SK-N-SH treated with all-trans-retinoic acid at 6 μM for 48 hours (cell line): ENCODE data around the gene KCNA2.
A peak's percentile ranks its signal among the peaks of the same experiment; 100 is the strongest.

Experiments used
- ATAC-seq: fragments of 200-7000 bp; cut with Tn5 transposase; 3 replicates; pipeline ENCODE4 v1.9.1; 2020; ENCODE audit warnings: mild to moderate bottlenecking, moderate library complexity
- ARNTL ChIP-seq: fragments of 450-650 bp; formaldehyde crosslinking; IDR thresholded peaks from 2 replicates; pipeline ENCODE4 v1.5.0; 2020; ENCODE audit warnings: low read depth, mild to moderate bottlenecking, moderate library complexity, borderline replicate concordance
- BACH2 ChIP-seq: fragments of 250-450 bp; sonication (Bioruptor Pico); IDR thresholded peaks from 2 replicates; pipeline ENCODE4 v1.9.0; 2021; ENCODE audit warnings: mild to moderate bottlenecking, borderline replicate concordance
- CSDC2 ChIP-seq: fragments of 250-450 bp; sonication (Bioruptor Pico); IDR thresholded peaks from 2 replicates; pipeline ENCODE4 v1.5.0; 2020; ENCODE audit warnings: mild to moderate bottlenecking, moderate library complexity
- ESRRG ChIP-seq: fragments of 250-450 bp; sonication (Bioruptor Pico); IDR thresholded peaks from 2 replicates; pipeline ENCODE4 v1.6.1; 2021; ENCODE audit warnings: mild to moderate bottlenecking
- GLIS3 ChIP-seq: fragments of 250-450 bp; sonication (Bioruptor Pico); IDR thresholded peaks from 2 replicates; pipeline ENCODE4 v1.5.0; 2020; ENCODE audit warnings: mild to moderate bottlenecking, moderate library complexity
- ISL1 ChIP-seq: fragments of 250-450 bp; sonication (Bioruptor Pico); IDR thresholded peaks from 2 replicates; pipeline ENCODE4 v2.1.2; 2022; ENCODE audit warnings: mild to moderate bottlenecking, moderate library complexity
- OSR1 ChIP-seq: fragments of 250-450 bp; sonication (Bioruptor Pico); IDR thresholded peaks from 2 replicates; pipeline ENCODE4 v1.8.0; 2022; ENCODE audit warnings: moderate library complexity, mild to moderate bottlenecking, inconsistent platforms
- PPARA ChIP-seq: fragments of 250-450 bp; sonication (Bioruptor Pico); IDR thresholded peaks from 2 replicates; pipeline ENCODE4 v1.5.0; 2020; ENCODE audit warnings: mild to moderate bottlenecking, borderline replicate concordance
- RARB ChIP-seq: fragments of 250-450 bp; sonication (Bioruptor Pico); IDR thresholded peaks from 2 replicates; pipeline ENCODE4 v1.8.0; 2021; ENCODE audit warnings: mild to moderate bottlenecking, moderate library complexity
- SNAI2 ChIP-seq: fragments of 250-450 bp; sonication (Bioruptor Pico); IDR thresholded peaks from 2 replicates; pipeline ENCODE4 v1.5.0; 2020; ENCODE audit warnings: mild to moderate bottlenecking, moderate library complexity
- TCF4 ChIP-seq: fragments of 250-450 bp; sonication (Bioruptor Pico); IDR thresholded peaks from 2 replicates; pipeline ENCODE4 v1.8.0; 2021; ENCODE audit warnings: mild to moderate bottlenecking, moderate library complexity, borderline replicate concordance
- TOX ChIP-seq: fragments of 250-450 bp; sonication (Bioruptor Pico); IDR thresholded peaks from 2 replicates; pipeline ENCODE4 v1.8.0; 2021; ENCODE audit warnings: mild to moderate bottlenecking, moderate library complexity, borderline replicate concordance
- ZC3H10 ChIP-seq: fragments of 250-450 bp; sonication (Bioruptor Pico); IDR thresholded peaks from 2 replicates; pipeline ENCODE4 v1.5.1; 2021; ENCODE audit warnings: mild to moderate bottlenecking, moderate library complexity
- ZFP3 ChIP-seq: fragments of 250-450 bp; sonication (Bioruptor Pico); IDR thresholded peaks from 2 replicates; pipeline ENCODE4 v1.5.0; 2020; ENCODE audit warnings: mild to moderate bottlenecking, moderate library complexity
- ZFP30 ChIP-seq: fragments of 450-650 bp; formaldehyde crosslinking; IDR thresholded peaks from 2 replicates; pipeline ENCODE4 v1.5.0; 2022; ENCODE audit warnings: mild to moderate bottlenecking, moderate library complexity
- ZNF8 ChIP-seq: fragments of 450-650 bp; formaldehyde crosslinking; IDR thresholded peaks from 2 replicates; pipeline ENCODE4 v1.5.0; 2020; ENCODE audit warnings: mild to moderate bottlenecking, moderate library complexity
- TF ChIP-seq, protein P1 (sequence below): fragments of 250-450 bp; sonication (Bioruptor Pico); IDR thresholded peaks from 2 replicates; pipeline ENCODE4 v1.8.0; 2020; ENCODE audit warnings: mild to moderate bottlenecking, moderate library complexity, borderline replicate concordance
- TF ChIP-seq, protein P2 (sequence below): fragments of 250-450 bp; sonication (Bioruptor Pico); IDR thresholded peaks from 2 replicates; pipeline ENCODE4 v1.5.1; 2020; ENCODE audit warnings: low read depth, mild to moderate bottlenecking, moderate library complexity
- TF ChIP-seq, protein P3 (sequence below): fragments of 250-450 bp; sonication (Bioruptor Pico); IDR thresholded peaks from 2 replicates; pipeline ENCODE4 v1.8.0; 2021; ENCODE audit warnings: low read depth, mild to moderate bottlenecking, moderate library complexity, borderline replicate concordance
- TF ChIP-seq, protein P4 (sequence below): fragments of 250-450 bp; sonication (Bioruptor Pico); IDR thresholded peaks from 2 replicates; pipeline ENCODE4 v1.5.0; 2020; ENCODE audit warnings: mild to moderate bottlenecking, moderate library complexity

KCNA2 gene

DNA sequence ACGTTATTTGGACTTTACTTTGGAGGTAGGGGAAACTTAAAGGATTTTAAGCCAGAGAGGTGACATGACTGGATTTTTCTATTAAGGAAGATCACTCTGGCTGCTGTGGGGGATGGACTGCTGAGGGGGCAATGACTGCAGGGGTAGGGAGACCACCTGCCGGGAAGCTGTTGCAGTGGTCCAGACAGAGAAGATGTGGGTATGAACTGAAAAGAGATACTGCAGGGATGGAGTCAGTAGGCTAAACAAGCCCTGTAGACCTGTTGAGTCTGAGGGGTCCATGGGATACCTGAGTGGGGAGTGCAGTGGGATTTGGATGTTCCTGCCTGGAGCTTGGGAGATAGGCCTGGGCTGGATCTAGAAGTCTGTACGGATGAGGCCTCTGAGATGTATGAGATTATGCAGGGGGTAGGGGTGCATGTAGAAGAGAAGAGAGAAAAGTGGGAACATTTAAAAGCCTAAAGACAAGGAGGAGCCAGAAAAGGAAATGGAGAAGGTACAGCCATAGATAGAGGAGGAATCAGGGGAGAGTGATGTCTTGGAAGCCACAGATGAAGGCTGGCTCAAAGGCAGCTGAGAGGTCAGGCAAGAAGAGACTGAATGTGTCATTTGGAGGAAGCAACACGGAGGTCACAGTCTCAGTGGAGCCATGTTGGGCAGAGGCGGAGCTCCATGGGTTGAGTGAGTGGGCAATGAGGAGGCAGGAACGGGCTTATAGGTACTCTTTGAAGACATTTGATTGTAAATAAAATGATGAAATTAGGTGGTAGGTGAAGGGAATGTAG, 25.9 kb upstream of the KCNA2 start:
- ATAC-seq, result no peak
- TF ChIP-seq PPARA (no peak), ZNF8 (CRISPR knock-in tag) (no peak), TOX (CRISPR knock-in tag) (no peak), RARB (CRISPR knock-in tag) (no peak), CSDC2 (CRISPR knock-in tag) (no peak), ZFP30 (CRISPR knock-in tag) (no peak), GLIS3 (CRISPR knock-in tag) (no peak), BACH2 (CRISPR knock-in tag) (no peak), ZC3H10 (CRISPR knock-in tag) (no peak)
- TF ChIP-seq, protein P1, sequence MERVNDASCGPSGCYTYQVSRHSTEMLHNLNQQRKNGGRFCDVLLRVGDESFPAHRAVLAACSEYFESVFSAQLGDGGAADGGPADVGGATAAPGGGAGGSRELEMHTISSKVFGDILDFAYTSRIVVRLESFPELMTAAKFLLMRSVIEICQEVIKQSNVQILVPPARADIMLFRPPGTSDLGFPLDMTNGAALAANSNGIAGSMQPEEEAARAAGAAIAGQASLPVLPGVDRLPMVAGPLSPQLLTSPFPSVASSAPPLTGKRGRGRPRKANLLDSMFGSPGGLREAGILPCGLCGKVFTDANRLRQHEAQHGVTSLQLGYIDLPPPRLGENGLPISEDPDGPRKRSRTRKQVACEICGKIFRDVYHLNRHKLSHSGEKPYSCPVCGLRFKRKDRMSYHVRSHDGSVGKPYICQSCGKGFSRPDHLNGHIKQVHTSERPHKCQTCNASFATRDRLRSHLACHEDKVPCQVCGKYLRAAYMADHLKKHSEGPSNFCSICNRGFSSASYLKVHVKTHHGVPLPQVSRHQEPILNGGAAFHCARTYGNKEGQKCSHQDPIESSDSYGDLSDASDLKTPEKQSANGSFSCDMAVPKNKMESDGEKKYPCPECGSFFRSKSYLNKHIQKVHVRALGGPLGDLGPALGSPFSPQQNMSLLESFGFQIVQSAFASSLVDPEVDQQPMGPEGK (CRISPR knock-in tag), result no peak
- TF ChIP-seq, protein P2, sequence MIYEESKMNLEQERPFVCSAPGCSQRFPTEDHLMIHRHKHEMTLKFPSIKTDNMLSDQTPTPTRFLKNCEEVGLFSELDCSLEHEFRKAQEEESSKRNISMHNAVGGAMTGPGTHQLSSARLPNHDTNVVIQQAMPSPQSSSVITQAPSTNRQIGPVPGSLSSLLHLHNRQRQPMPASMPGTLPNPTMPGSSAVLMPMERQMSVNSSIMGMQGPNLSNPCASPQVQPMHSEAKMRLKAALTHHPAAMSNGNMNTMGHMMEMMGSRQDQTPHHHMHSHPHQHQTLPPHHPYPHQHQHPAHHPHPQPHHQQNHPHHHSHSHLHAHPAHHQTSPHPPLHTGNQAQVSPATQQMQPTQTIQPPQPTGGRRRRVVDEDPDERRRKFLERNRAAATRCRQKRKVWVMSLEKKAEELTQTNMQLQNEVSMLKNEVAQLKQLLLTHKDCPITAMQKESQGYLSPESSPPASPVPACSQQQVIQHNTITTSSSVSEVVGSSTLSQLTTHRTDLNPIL, result no peak

DNA sequence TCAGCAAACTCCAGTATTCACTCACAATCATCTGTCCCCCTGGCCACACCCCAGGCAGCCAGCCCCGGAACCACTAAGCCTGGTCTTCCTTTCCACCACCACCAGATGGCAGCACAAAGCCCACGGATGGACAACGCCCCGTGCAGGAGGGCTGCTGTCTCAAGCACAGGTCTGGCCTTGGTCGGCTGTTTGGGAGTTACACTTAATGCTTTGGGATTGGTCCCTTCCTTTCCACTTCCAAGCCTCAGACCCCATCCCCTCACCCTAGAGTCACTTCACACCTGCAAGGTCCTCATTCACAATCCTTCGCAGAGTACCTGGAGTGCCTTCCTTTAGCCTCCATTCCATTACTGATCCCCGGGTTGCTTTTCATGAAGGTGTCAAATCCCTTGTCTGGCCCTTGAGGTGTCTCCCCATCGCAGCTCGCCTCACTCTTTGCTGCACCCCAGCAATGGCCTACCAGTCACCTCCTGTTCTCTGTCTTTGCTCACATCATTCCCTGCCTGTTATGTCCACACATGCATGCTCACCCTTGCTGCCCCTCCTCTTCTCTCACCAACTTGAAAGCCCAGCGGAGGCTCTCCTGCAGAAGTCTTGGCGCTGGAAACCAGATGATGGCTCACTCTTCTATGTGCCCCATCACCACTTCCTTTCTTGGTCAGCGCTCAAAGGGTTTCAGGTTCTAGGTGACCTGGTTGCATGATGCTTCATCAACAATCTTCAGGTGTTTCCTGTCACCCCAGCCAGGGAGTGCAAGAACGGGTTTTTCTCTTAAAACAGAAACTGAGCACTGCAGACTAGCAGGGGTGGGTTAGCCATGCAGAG, 24.9 kb upstream of the KCNA2 start:
- TF ChIP-seq ZFP3 (CRISPR knock-in tag) (no peak), ARNTL (no peak), ISL1 (CRISPR knock-in tag) (no peak), ESRRG (CRISPR knock-in tag) (no peak), BACH2 (CRISPR knock-in tag) (no peak), SNAI2 (CRISPR knock-in tag) (no peak), ZFP30 (CRISPR knock-in tag) (no peak), OSR1 (no peak), CSDC2 (CRISPR knock-in tag) (no peak), TCF4 (no peak), ZC3H10 (CRISPR knock-in tag) (no peak), GLIS3 (CRISPR knock-in tag) (no peak)
- TF ChIP-seq, protein P3, sequence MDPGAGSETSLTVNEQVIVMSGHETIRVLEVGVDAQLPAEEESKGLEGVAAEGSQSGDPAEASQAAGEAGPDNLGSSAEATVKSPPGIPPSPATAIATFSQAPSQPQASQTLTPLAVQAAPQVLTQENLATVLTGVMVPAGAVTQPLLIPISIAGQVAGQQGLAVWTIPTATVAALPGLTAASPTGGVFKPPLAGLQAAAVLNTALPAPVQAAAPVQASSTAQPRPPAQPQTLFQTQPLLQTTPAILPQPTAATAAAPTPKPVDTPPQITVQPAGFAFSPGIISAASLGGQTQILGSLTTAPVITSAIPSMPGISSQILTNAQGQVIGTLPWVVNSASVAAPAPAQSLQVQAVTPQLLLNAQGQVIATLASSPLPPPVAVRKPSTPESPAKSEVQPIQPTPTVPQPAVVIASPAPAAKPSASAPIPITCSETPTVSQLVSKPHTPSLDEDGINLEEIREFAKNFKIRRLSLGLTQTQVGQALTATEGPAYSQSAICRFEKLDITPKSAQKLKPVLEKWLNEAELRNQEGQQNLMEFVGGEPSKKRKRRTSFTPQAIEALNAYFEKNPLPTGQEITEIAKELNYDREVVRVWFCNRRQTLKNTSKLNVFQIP (CRISPR knock-in tag), result no peak
- TF ChIP-seq, protein P1 (CRISPR knock-in tag), result no peak
- TF ChIP-seq, protein P2, result no peak
- peak; percentile 100 for ATAC-seq

DNA sequence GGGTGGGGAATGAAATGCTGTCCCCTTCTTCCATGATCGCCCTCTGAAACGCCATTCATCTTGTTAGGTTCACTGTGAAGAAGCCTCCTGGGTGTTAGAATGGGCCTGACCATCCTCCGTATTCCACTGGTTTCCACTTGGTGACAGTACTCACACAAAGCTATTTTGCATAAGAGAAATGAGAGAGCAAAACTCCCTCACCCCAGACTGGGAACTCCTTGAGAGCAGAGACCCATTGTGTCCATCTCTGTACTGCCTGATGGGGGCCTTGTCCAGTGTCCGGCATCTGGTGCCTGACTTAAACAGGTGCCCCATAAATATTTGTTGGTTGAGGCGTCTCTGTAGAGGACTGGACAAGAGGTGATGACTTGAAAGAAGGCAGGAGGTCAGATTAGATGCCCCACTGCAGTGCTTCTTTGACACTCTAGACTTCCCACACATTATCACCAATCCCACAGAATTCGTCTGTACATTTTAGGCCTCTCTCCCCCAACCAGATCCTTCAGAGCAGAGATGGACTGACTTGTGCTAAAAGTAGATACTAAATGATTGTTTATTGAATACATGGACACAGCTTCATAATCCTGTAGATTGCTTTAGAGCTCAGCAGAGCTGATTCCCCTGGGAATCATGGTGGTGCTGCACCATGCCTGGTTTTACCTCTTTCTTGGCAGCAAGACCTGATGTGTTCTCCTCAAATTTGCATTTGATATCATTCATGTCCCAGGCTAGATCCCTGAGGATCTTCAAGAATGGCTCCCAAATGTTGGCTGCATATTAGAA, 22.4 kb upstream of the KCNA2 start:
- ATAC-seq, result no peak
- no peak for TF ChIP-seq CSDC2 (CRISPR knock-in tag)
- TF ChIP-seq, protein P3 (CRISPR knock-in tag), result no peak
- no peak for TF ChIP-seq TOX (CRISPR knock-in tag)
- TF ChIP-seq PPARA, result no peak
- no peak for TF ChIP-seq ESRRG (CRISPR knock-in tag)
- no peak for TF ChIP-seq OSR1
- TF ChIP-seq GLIS3 (CRISPR knock-in tag), result no peak
- TF ChIP-seq SNAI2 (CRISPR knock-in tag), result no peak
- TF ChIP-seq BACH2 (CRISPR knock-in tag), result no peak
- no peak for TF ChIP-seq ZC3H10 (CRISPR knock-in tag)
- TF ChIP-seq, protein P4, sequence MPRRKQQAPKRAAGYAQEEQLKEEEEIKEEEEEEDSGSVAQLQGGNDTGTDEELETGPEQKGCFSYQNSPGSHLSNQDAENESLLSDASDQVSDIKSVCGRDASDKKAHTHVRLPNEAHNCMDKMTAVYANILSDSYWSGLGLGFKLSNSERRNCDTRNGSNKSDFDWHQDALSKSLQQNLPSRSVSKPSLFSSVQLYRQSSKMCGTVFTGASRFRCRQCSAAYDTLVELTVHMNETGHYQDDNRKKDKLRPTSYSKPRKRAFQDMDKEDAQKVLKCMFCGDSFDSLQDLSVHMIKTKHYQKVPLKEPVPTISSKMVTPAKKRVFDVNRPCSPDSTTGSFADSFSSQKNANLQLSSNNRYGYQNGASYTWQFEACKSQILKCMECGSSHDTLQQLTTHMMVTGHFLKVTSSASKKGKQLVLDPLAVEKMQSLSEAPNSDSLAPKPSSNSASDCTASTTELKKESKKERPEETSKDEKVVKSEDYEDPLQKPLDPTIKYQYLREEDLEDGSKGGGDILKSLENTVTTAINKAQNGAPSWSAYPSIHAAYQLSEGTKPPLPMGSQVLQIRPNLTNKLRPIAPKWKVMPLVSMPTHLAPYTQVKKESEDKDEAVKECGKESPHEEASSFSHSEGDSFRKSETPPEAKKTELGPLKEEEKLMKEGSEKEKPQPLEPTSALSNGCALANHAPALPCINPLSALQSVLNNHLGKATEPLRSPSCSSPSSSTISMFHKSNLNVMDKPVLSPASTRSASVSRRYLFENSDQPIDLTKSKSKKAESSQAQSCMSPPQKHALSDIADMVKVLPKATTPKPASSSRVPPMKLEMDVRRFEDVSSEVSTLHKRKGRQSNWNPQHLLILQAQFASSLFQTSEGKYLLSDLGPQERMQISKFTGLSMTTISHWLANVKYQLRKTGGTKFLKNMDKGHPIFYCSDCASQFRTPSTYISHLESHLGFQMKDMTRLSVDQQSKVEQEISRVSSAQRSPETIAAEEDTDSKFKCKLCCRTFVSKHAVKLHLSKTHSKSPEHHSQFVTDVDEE (CRISPR knock-in tag), result no peak
- no peak for TF ChIP-seq TCF4
